WERI-Rb-1 (cell line): ENCODE data around the gene MSN.
"Not testable (repeated sequence)": the region's sequence is repeated elsewhere in the genome, so short reads cannot be mapped to it uniquely, and the experiment has no call there.

Experiments used
- DNase-seq: peaks from one replicate; pipeline ENCODE4 v3.0.0-alpha.2; 2020
- H3K27ac ChIP-seq: fragments of 250-450 bp; sonication (Bioruptor Pico); 2 replicates; pipeline ENCODE4 v1.5.1; 2020; ENCODE audit warnings: mild to moderate bottlenecking, moderate library complexity
- H3K27me3 ChIP-seq: fragments of 250-450 bp; sonication (Bioruptor Pico); 2 replicates; pipeline ENCODE4 v1.5.1; 2021; ENCODE audit warnings: mild to moderate bottlenecking, low read depth, moderate library complexity; ENCODE audit not compliant: insufficient read depth, severe bottlenecking
- H3K36me3 ChIP-seq: fragments of 250-450 bp; sonication (Bioruptor Pico); 2 replicates; pipeline ENCODE4 v1.5.1; 2020; ENCODE audit warnings: mild to moderate bottlenecking, moderate library complexity
- H3K4me3 ChIP-seq: 2 replicates; pipeline ENCODE4 v1.5.1; 2011; ENCODE audit warnings: low read depth, mild to moderate bottlenecking, control low read depth, low read length
- H3K9me3 ChIP-seq: fragments of 250-450 bp; sonication (Bioruptor Pico); 2 replicates; pipeline ENCODE4 v1.5.1; 2021; ENCODE audit warnings: mild to moderate bottlenecking, moderate library complexity; ENCODE audit not compliant: severe bottlenecking
- TF ChIP-seq, protein P1 (sequence below): IDR thresholded peaks from 2 replicates; pipeline ENCODE4 v1.5.1; 2011; ENCODE audit warnings: low read depth, mild to moderate bottlenecking, control low read depth, inconsistent platforms, low read length

The MSN gene

GRCh38 chrX:65635822-65636221, 31.6 kb upstream of the MSN start:
- Histone ChIP-seq H3K27ac (no peak overlapping the region), H3K9me3 (no peaks in the 10 kb centered on the region), H3K36me3 (no peaks in the 10 kb centered on the region), H3K4me3 (no peak overlapping the region), H3K27me3 (peaks cover 5% of the 10 kb centered on the region)
- TF ChIP-seq, protein P1, sequence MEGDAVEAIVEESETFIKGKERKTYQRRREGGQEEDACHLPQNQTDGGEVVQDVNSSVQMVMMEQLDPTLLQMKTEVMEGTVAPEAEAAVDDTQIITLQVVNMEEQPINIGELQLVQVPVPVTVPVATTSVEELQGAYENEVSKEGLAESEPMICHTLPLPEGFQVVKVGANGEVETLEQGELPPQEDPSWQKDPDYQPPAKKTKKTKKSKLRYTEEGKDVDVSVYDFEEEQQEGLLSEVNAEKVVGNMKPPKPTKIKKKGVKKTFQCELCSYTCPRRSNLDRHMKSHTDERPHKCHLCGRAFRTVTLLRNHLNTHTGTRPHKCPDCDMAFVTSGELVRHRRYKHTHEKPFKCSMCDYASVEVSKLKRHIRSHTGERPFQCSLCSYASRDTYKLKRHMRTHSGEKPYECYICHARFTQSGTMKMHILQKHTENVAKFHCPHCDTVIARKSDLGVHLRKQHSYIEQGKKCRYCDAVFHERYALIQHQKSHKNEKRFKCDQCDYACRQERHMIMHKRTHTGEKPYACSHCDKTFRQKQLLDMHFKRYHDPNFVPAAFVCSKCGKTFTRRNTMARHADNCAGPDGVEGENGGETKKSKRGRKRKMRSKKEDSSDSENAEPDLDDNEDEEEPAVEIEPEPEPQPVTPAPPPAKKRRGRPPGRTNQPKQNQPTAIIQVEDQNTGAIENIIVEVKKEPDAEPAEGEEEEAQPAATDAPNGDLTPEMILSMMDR: no peak
- no peak for DNase-seq

GRCh38 chrX:65636261-65636660, 31.2 kb upstream of the MSN start:
- H3K4me3 ChIP-seq, H3K27me3 ChIP-seq, H3K36me3 ChIP-seq, DNase-seq, H3K9me3 ChIP-seq, H3K27ac ChIP-seq: not testable (repeated sequence)

DNA sequence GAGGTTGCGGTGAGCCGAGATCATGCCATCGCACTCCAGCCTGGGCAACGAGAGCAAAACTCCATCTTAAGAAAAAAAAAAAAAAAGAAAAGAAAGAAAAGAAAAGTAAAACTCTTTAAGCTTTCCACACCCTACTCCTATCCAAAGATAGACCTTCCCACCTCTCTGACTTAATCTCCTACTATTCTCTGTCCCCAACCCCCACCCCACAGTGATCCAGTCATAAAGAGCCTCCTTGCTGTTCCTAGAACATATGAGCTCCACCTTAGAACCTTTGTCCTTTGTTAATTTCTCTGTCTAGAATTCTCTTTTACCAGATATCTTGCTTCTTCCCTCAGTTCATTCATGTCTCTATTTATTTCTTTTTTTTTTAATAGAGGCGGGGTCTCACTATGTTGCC, 30.1 kb upstream of the MSN start:
- H3K4me3 ChIP-seq: no peak overlapping the region
- H3K27me3 ChIP-seq: peaks cover 5% of the 10 kb centered on the region
- no peak for DNase-seq
- no peak overlapping the region for H3K27ac ChIP-seq
- no peaks in the 10 kb centered on the region for H3K9me3 ChIP-seq
- no peaks in the 10 kb centered on the region for H3K36me3 ChIP-seq
- TF ChIP-seq, protein P1: no peak

GRCh38 chrX:65642914-65643491, 24.5 kb upstream of the MSN start:
- Histone ChIP-seq H3K27me3 (peaks cover 16% of the 10 kb centered on the region), H3K9me3 (no peaks in the 10 kb centered on the region), H3K36me3 (no peaks in the 10 kb centered on the region), H3K4me3 (no peak overlapping the region), H3K27ac (no peak overlapping the region)
- DNase-seq: no peak
- TF ChIP-seq, protein P1: no peak

DNA sequence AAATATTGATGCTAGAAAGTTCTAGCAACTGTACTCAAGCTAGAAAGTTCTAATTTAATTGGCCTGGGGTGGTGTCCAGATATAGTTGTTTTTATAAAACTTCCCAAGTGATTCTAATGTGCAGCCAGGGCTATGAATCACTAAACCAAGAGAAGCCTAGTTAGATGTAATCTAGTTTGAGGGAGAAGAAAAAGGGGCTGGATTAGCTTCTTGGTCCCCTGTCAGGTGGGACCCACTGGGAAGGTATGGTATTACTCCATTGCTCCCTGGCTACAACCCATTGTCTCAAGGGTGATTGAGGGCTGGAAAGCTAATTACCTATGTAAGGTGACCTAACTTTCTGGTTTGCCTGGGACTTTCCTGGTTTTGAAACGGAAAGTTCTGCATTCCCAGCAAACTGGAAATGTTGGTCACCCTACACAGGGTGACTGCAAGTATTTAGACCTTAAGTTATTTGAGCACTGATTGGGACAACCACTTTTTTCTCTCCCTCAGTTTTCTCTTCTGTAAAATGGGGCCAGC, 23.9 kb upstream of the MSN start:
- H3K27me3 ChIP-seq: peaks cover 16% of the 10 kb centered on the region
- no peaks in the 10 kb centered on the region for H3K36me3 ChIP-seq
- H3K9me3 ChIP-seq: no peaks in the 10 kb centered on the region
- no peak overlapping the region for H3K27ac ChIP-seq
- no peak for DNase-seq
- TF ChIP-seq, protein P1: no peak
- no peak overlapping the region for H3K4me3 ChIP-seq

- peaks cover 14% of the 10 kb centered on the region for H3K27me3 ChIP-seq
- no peak for DNase-seq
- H3K27ac ChIP-seq: no peak overlapping the region
Measured at GRCh38 chrX:65644621-65645289, 22.7 kb upstream of the MSN start.

More at GRCh38 chrX:65644621-65645289, 22.7 kb upstream of the MSN start:
- no peaks in the 10 kb centered on the region for H3K36me3 ChIP-seq
- TF ChIP-seq, protein P1: no peak
- no peak overlapping the region for H3K4me3 ChIP-seq
- no peaks in the 10 kb centered on the region for H3K9me3 ChIP-seq
